Nephron progenitor cell (in vitro differentiated cells): ENCODE measurements around the gene PORCN.

Experiments used
- DNase-seq: peaks from one replicate; pipeline ENCODE4 v3.0.0; 2021
- H3K27ac Mint-ChIP-seq: 2 replicates; pipeline ENCODE4 v1.8.0; 2021; ENCODE audit warnings: mild to moderate bottlenecking, moderate library complexity, mixed read lengths
- H3K27me3 Mint-ChIP-seq: 2 replicates; pipeline ENCODE4 v1.8.0; 2021; ENCODE audit warnings: mild to moderate bottlenecking, low read depth, mixed read lengths; ENCODE audit not compliant: poor library complexity
- H3K36me3 Mint-ChIP-seq: 2 replicates; pipeline ENCODE4 v1.8.0; 2021; ENCODE audit warnings: low read depth, mixed read lengths
- H3K4me1 Mint-ChIP-seq: 2 replicates; pipeline ENCODE4 v1.8.0; 2021; ENCODE audit warnings: mixed read lengths
- H3K4me3 Mint-ChIP-seq: 2 replicates; pipeline ENCODE4 v1.8.0; 2021; ENCODE audit warnings: mild to moderate bottlenecking, moderate library complexity, mixed read lengths
- H3K9me3 Mint-ChIP-seq: 2 replicates; pipeline ENCODE4 v1.8.0; 2021; ENCODE audit warnings: mild to moderate bottlenecking, moderate library complexity, mixed read lengths
- CTCF ChIP-seq: fragments of 200-600 bp; sonication (generic); IDR thresholded peaks from 2 replicates; pipeline ENCODE4 v1.5.0; 2021; ENCODE audit warnings: antibody characterized with exemption

Gene PORCN

DNA sequence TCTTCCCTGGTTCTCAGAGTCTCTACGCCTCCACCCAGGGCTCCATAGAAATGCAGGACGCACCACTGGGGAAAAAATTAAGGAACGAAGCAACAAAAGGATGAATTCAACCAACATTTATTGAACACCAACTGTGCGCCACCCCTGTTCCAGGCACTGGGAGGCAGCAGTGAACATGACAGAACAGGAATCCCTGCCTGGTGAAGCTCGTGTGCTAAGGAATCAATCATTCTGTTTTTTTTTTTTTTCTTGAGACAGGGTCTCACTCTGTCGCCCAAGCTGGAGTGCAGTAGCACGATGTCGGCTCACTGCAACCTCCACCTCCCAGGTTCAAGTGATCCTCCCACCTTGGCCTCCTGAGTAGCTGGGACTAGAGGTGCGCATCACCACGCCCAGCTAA, 34.7 kb upstream of the PORCN start:
- H3K27me3 Mint-ChIP-seq: peaks cover 17% of the 10 kb centered on the region
- DNase-seq: no peak
- H3K36me3 Mint-ChIP-seq: no peaks in the 10 kb centered on the region
- peaks cover 49% of the 10 kb centered on the region for H3K4me1 Mint-ChIP-seq
- peak overlapping the region; percentile 27 for H3K27ac Mint-ChIP-seq
- peaks cover 57% of the 10 kb centered on the region for H3K9me3 Mint-ChIP-seq
- no peak overlapping the region for H3K4me3 Mint-ChIP-seq
- no peak for TF ChIP-seq CTCF

- no peak for TF ChIP-seq CTCF
- Mint-ChIP-seq H3K9me3 (peaks cover 52% of the 10 kb centered on the region), H3K36me3 (no peaks in the 10 kb centered on the region), H3K4me1 (peaks cover 44% of the 10 kb centered on the region), H3K27ac (no peak overlapping the region), H3K27me3 (peaks cover 12% of the 10 kb centered on the region), H3K4me3 (peak overlapping the region; percentile 88)
- no peak for DNase-seq
These were observed 34.2 kb upstream of the PORCN start for GRCh38 chrX:48474581-48474980.

DNA sequence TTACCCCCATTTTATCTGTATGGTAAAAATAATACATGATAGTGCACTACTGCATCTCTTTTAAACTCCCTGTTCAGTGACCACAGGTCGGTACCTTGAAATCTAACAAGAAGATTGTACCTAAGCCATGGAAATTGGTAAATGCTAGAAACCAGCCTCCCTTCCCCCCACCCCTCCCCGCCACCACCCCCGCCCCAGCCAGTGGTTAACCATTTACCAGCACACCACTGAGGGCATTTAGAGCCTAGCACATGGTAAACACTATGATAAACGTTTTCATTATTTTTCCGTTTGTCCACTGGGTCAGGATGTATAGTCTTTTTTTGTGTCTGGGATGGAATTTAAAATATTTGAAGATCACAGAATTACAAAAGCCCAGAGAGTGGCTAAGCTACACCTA, 33.5 kb upstream of the PORCN start:
- Mint-ChIP-seq H3K27ac (no peak overlapping the region), H3K9me3 (peaks cover 53% of the 10 kb centered on the region), H3K4me3 (peak overlapping the region; percentile 88), H3K36me3 (no peaks in the 10 kb centered on the region), H3K27me3 (peaks cover 11% of the 10 kb centered on the region), H3K4me1 (peaks cover 40% of the 10 kb centered on the region)
- no peak for TF ChIP-seq CTCF
- DNase-seq: no peak

GRCh38 chrX:48475774-48476577, 32.8 kb upstream of the PORCN start, which contains the start of gene FTSJ1:
Gene FTSJ1 (plus strand): TSS chrX:48476199. CDS start chrX:48478048, 1,849 bp downstream.
- no peak for TF ChIP-seq CTCF
- H3K27ac Mint-ChIP-seq: peak within 1 kb of the TSS; percentile 92
- H3K9me3 Mint-ChIP-seq: peaks cover 54% of the 10 kb centered on the region
- peaks cover 8% of the 10 kb centered on the region for H3K27me3 Mint-ChIP-seq
- H3K4me3 Mint-ChIP-seq: peak within 1 kb of the TSS; percentile 88
- peak; percentile 61 for DNase-seq
- H3K36me3 Mint-ChIP-seq: peaks cover 4% of the 10 kb centered on the region
- H3K4me1 Mint-ChIP-seq: peaks cover 40% of the 10 kb centered on the region

DNA sequence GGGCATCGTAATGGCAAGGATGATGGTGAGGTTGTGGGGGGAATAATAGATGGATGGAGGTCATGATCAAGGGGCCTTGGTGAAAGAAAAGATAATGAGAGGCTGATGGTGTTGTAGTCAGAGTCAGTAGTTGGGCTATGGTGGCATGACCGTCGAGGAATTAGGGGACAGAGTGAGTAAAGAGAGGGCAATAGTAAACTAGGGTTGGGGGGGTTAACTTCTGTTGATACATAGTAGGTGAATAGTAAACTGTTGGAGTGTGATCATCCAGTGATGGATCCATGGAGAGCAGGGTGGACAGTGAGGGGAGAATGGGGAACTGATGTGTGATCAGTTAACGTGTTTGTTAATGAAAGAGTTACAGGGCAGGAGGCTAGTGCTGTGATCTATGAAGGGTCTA, 31.9 kb upstream of the PORCN start:
- Mint-ChIP-seq H3K27ac (no peak overlapping the region), H3K4me1 (peaks cover 40% of the 10 kb centered on the region), H3K36me3 (peaks cover 4% of the 10 kb centered on the region), H3K4me3 (peak overlapping the region; percentile 88), H3K27me3 (peaks cover 8% of the 10 kb centered on the region), H3K9me3 (peaks cover 53% of the 10 kb centered on the region)
- no peak for DNase-seq
- TF ChIP-seq CTCF: no peak
